Measurements from ENCODE around the gene ADCY1. TPM values are rescaled to one million over a fixed set of nuclear protein-coding genes. Genes with fewer than 3 reads are reported as not detected.
"Not testable (repeated sequence)": the region's sequence is repeated elsewhere in the genome, so short reads cannot be mapped to it uniquely, and the experiment has no call there.

ADCY1 gene
- total RNA-seq, 1 experiment from 2014 or later = not detected

GRCh38 chr7:45731692-45732443 lies 157.7 kb downstream of the ADCY1 start:
- not testable (repeated sequence) for H3K9me3 ChIP-seq (ENCODE audit: low read length); H3K4me3 ChIP-seq (ENCODE audit: low read length); H3K4me2 ChIP-seq (ENCODE audit: low read depth, low read length, poor library complexity, severe bottlenecking); H4K20me1 ChIP-seq (ENCODE audit: insufficient read depth, low read depth, low read length); H3K9me2 ChIP-seq (replicated peaks; ENCODE audit: insufficient read depth, low read length); H3K27me3 ChIP-seq (ENCODE audit: low read length); H3K9ac ChIP-seq (ENCODE audit: low read length); H3K27ac ChIP-seq (ENCODE audit: low read length); H2AFZ ChIP-seq (ENCODE audit: low read length); DNase-seq; H3K4me1 ChIP-seq (ENCODE audit: low read length); H3K79me2 ChIP-seq (ENCODE audit: low read length)
- H3K36me3 ChIP-seq (ENCODE audit: insufficient read depth, low read length) = peaks cover 12% of the 10 kb centered on the region; the same call in 1 of the 2 replicates

- DNase-seq; H3K4me2 ChIP-seq (ENCODE audit: low read depth, low read length, poor library complexity, severe bottlenecking): not testable (repeated sequence)
Observed at GRCh38 chr7:45738920-45739319, 164.8 kb downstream of the ADCY1 start.

GRCh38 chr7:45740573-45740972 lies 166.4 kb downstream of the ADCY1 start:
- H3K9ac ChIP-seq (ENCODE audit: low read length); H3K4me2 ChIP-seq (ENCODE audit: low read depth, low read length, poor library complexity, severe bottlenecking); H4K20me1 ChIP-seq (ENCODE audit: insufficient read depth, low read depth, low read length); H3K4me1 ChIP-seq (ENCODE audit: low read length); H3K4me3 ChIP-seq (ENCODE audit: low read length); H3K36me3 ChIP-seq (ENCODE audit: insufficient read depth, low read length); H3K79me2 ChIP-seq (ENCODE audit: low read length); H3K9me3 ChIP-seq (ENCODE audit: low read length); DNase-seq; H2AFZ ChIP-seq (ENCODE audit: low read length); H3K27me3 ChIP-seq (ENCODE audit: low read length); H3K9me2 ChIP-seq (replicated peaks; ENCODE audit: insufficient read depth, low read length); H3K27ac ChIP-seq (ENCODE audit: low read length): not testable (repeated sequence)

More at GRCh38 chr7:45738920-45739319, 164.8 kb downstream of the ADCY1 start:
- H4K20me1 ChIP-seq (ENCODE audit: insufficient read depth, low read depth, low read length); H3K27me3 ChIP-seq (ENCODE audit: low read length); H3K79me2 ChIP-seq (ENCODE audit: low read length); H3K9me2 ChIP-seq (replicated peaks; ENCODE audit: insufficient read depth, low read length); H3K36me3 ChIP-seq (ENCODE audit: insufficient read depth, low read length); H3K9ac ChIP-seq (ENCODE audit: low read length); H3K4me1 ChIP-seq (ENCODE audit: low read length); H3K4me3 ChIP-seq (ENCODE audit: low read length); H3K27ac ChIP-seq (ENCODE audit: low read length); H2AFZ ChIP-seq (ENCODE audit: low read length); H3K9me3 ChIP-seq (ENCODE audit: low read length): not testable (repeated sequence)

GRCh38 chr7:45748976-45749375 lies 174.8 kb downstream of the ADCY1 start:
- H3K9me3 ChIP-seq (ENCODE audit: low read length); H3K27me3 ChIP-seq (ENCODE audit: low read length); DNase-seq; H3K4me3 ChIP-seq (ENCODE audit: low read length); H3K4me1 ChIP-seq (ENCODE audit: low read length); H2AFZ ChIP-seq (ENCODE audit: low read length); H3K79me2 ChIP-seq (ENCODE audit: low read length); H3K4me2 ChIP-seq (ENCODE audit: low read depth, low read length, poor library complexity, severe bottlenecking); H3K9me2 ChIP-seq (replicated peaks; ENCODE audit: insufficient read depth, low read length); H4K20me1 ChIP-seq (ENCODE audit: insufficient read depth, low read depth, low read length); H3K9ac ChIP-seq (ENCODE audit: low read length); H3K27ac ChIP-seq (ENCODE audit: low read length): not testable (repeated sequence)
- H3K36me3 ChIP-seq (ENCODE audit: insufficient read depth, low read length) = peaks cover 16% of the 10 kb centered on the region; the same call in 1 of the 2 replicates

GRCh38 chr7:45751352-45751751 lies 177.2 kb downstream of the ADCY1 start:
- not testable (repeated sequence) for H3K9me3 ChIP-seq (ENCODE audit: low read length); H3K9ac ChIP-seq (ENCODE audit: low read length); H3K27me3 ChIP-seq (ENCODE audit: low read length); H4K20me1 ChIP-seq (ENCODE audit: insufficient read depth, low read depth, low read length); H3K27ac ChIP-seq (ENCODE audit: low read length); DNase-seq; H3K4me3 ChIP-seq (ENCODE audit: low read length); H3K9me2 ChIP-seq (replicated peaks; ENCODE audit: insufficient read depth, low read length); H3K79me2 ChIP-seq (ENCODE audit: low read length); H2AFZ ChIP-seq (ENCODE audit: low read length); H3K4me2 ChIP-seq (ENCODE audit: low read depth, low read length, poor library complexity, severe bottlenecking); H3K4me1 ChIP-seq (ENCODE audit: low read length)
- peaks cover 16% of the 10 kb centered on the region; the same call in 1 of the 2 replicates for H3K36me3 ChIP-seq (ENCODE audit: insufficient read depth, low read length)

- not testable (repeated sequence) for H3K4me1 ChIP-seq (ENCODE audit: low read length); H3K27me3 ChIP-seq (ENCODE audit: low read length); H4K20me1 ChIP-seq (ENCODE audit: insufficient read depth, low read depth, low read length); H3K9me2 ChIP-seq (replicated peaks; ENCODE audit: insufficient read depth, low read length); H3K9me3 ChIP-seq (ENCODE audit: low read length); DNase-seq; H3K9ac ChIP-seq (ENCODE audit: low read length); H3K36me3 ChIP-seq (ENCODE audit: insufficient read depth, low read length); H3K4me3 ChIP-seq (ENCODE audit: low read length); H3K27ac ChIP-seq (ENCODE audit: low read length); H3K4me2 ChIP-seq (ENCODE audit: low read depth, low read length, poor library complexity, severe bottlenecking); H2AFZ ChIP-seq (ENCODE audit: low read length)
- peaks cover 22% of the 10 kb centered on the region for H3K79me2 ChIP-seq (ENCODE audit: low read length)
Observed at GRCh38 chr7:45756333-45756732, 182.2 kb downstream of the ADCY1 start.

- DNase-seq = peak; percentile 49
Observed at GRCh38 chr7:45756757-45757156, 182.6 kb downstream of the ADCY1 start.

GRCh38 chr7:45759464-45759863 lies 185.3 kb downstream of the ADCY1 start:
- not testable (repeated sequence) for H3K4me3 ChIP-seq (ENCODE audit: low read length); DNase-seq; H3K9me3 ChIP-seq (ENCODE audit: low read length); H3K27ac ChIP-seq (ENCODE audit: low read length); H3K4me1 ChIP-seq (ENCODE audit: low read length); H3K4me2 ChIP-seq (ENCODE audit: low read depth, low read length, poor library complexity, severe bottlenecking); H3K27me3 ChIP-seq (ENCODE audit: low read length); H3K9ac ChIP-seq (ENCODE audit: low read length); H2AFZ ChIP-seq (ENCODE audit: low read length); H3K36me3 ChIP-seq (ENCODE audit: insufficient read depth, low read length); H4K20me1 ChIP-seq (ENCODE audit: insufficient read depth, low read depth, low read length); H3K9me2 ChIP-seq (replicated peaks; ENCODE audit: insufficient read depth, low read length)
- peaks cover 44% of the 10 kb centered on the region for H3K79me2 ChIP-seq (ENCODE audit: low read length)

More at GRCh38 chr7:45756757-45757156, 182.6 kb downstream of the ADCY1 start:
- not testable (repeated sequence) for H3K4me1 ChIP-seq (ENCODE audit: low read length); H3K36me3 ChIP-seq (ENCODE audit: insufficient read depth, low read length); H3K27ac ChIP-seq (ENCODE audit: low read length); H2AFZ ChIP-seq (ENCODE audit: low read length); H3K27me3 ChIP-seq (ENCODE audit: low read length); H3K9me3 ChIP-seq (ENCODE audit: low read length); H3K9ac ChIP-seq (ENCODE audit: low read length); H3K4me3 ChIP-seq (ENCODE audit: low read length); H3K4me2 ChIP-seq (ENCODE audit: low read depth, low read length, poor library complexity, severe bottlenecking); H3K9me2 ChIP-seq (replicated peaks; ENCODE audit: insufficient read depth, low read length); H4K20me1 ChIP-seq (ENCODE audit: insufficient read depth, low read depth, low read length)
- peaks cover 22% of the 10 kb centered on the region for H3K79me2 ChIP-seq (ENCODE audit: low read length)

Measured in Karpas-422 (cell line).